ENCODE results near the gene ASIC1. TPM values are rescaled to one million over a fixed set of nuclear protein-coding genes. Genes with fewer than 3 reads are reported as not detected.

The ASIC1 gene
- total and polyA plus RNA-seq, 8 donors, result 0.14 to 1.0 (median 0.57) TPM

- no peak for FAIRE-seq
- intact Hi-C loops (cut with DNase I), result loop anchor here in 2 of 3 donors (5.0 to 10.0 kb wide), 5 partner anchors 97 to 240 kb away; no protein-coding TSS in a partner anchor
- H3K9me3 ChIP-seq, result no peaks in the 10 kb centered on the region
- no peaks in the 10 kb centered on the region for H3K36me3 ChIP-seq
- TF ChIP-seq CTCF (IDR thresholded peaks at IDR 0.05), result peak; percentile 85 to 94 (median 90)
- no peaks in the 10 kb centered on the region for H3K27me3 ChIP-seq
- no peak overlapping the region for H3K4me3 ChIP-seq
- H3K27ac ChIP-seq, result no peak overlapping the region
- peak; percentile 91 to 97 (median 95) for ATAC-seq
- DNase-seq, result peak; percentile 77 to 94 (median 90)
- 2 to 4% methylated on average over 9 of the region's 9 CpGs for WGBS, 2 donors
- H3K4me1 ChIP-seq, result no peaks in the 10 kb centered on the region
Measured at GRCh38 chr12:50074936-50075807, 17.8 kb downstream of the ASIC1 start.

GRCh38 chr12:50075808-50076170, 18.4 kb downstream of the ASIC1 start:
- Histone ChIP-seq H3K4me1 (no peaks in the 10 kb centered on the region), H3K4me3 (no peak overlapping the region), H3K27ac (no peak overlapping the region), H3K36me3 (no peaks in the 10 kb centered on the region), H3K27me3 (no peaks in the 10 kb centered on the region), H3K9me3 (no peaks in the 10 kb centered on the region)
- DNase-seq, result no peak
- no peak for TF ChIP-seq CTCF (IDR thresholded peaks at IDR 0.05)
- intact Hi-C loops (cut with DNase I), result loop anchor here in 2 of 3 donors (5.0 to 10.0 kb wide), 4 partner anchors 97 to 239 kb away; no protein-coding TSS in a partner anchor
- no peak for FAIRE-seq
- ATAC-seq, result no peak
- 90 to 98% methylated on average over 1 of the region's 1 CpG for WGBS, 2 donors

- no peak for ATAC-seq
- WGBS, 2 donors, result 68% methylated on average over 12 of the region's 12 CpGs
Measured at GRCh38 chr12:50077099-50077498, 19.7 kb downstream of the ASIC1 start.

GRCh38 chr12:50078281-50078680, 20.9 kb downstream of the ASIC1 start:
- no peak for TF ChIP-seq CTCF (IDR thresholded peaks at IDR 0.05)
- Histone ChIP-seq H3K36me3 (no peaks in the 10 kb centered on the region), H3K4me3 (no peak overlapping the region), H3K27me3 (no peaks in the 10 kb centered on the region), H3K9me3 (no peaks in the 10 kb centered on the region), H3K27ac (no peak overlapping the region), H3K4me1 (no peaks in the 10 kb centered on the region)
- ATAC-seq, result no peak
- FAIRE-seq, result no peak
- DNase-seq, result no peak
- 78 to 86% methylated on average over 10 of the region's 10 CpGs for WGBS, 2 donors
- intact Hi-C loops (cut with DNase I), result loop anchor here in 2 of 3 donors (5.0 to 10.0 kb wide), 4 partner anchors 94 to 237 kb away; no protein-coding TSS in a partner anchor

More at GRCh38 chr12:50077099-50077498, 19.7 kb downstream of the ASIC1 start:
- H3K27me3 ChIP-seq, result no peaks in the 10 kb centered on the region
- no peaks in the 10 kb centered on the region for H3K36me3 ChIP-seq
- H3K9me3 ChIP-seq, result no peaks in the 10 kb centered on the region
- H3K4me1 ChIP-seq, result no peaks in the 10 kb centered on the region
- intact Hi-C loops (cut with DNase I), result loop anchor here in 2 of 3 donors (5.0 to 10.0 kb wide), 4 partner anchors 95 to 238 kb away; no protein-coding TSS in a partner anchor
- FAIRE-seq (no peak), DNase-seq (no peak)
- no peak overlapping the region for H3K27ac ChIP-seq
- no peak overlapping the region for H3K4me3 ChIP-seq
- TF ChIP-seq CTCF (IDR thresholded peaks at IDR 0.05), result no peak

All from pancreas (tissue), 10 donors.